Measurements from ENCODE around the gene C19orf44.
"Not testable (repeated sequence)": the region's sequence is repeated elsewhere in the genome, so short reads cannot be mapped to it uniquely, and the experiment has no call there.

The C19orf44 gene

DNA sequence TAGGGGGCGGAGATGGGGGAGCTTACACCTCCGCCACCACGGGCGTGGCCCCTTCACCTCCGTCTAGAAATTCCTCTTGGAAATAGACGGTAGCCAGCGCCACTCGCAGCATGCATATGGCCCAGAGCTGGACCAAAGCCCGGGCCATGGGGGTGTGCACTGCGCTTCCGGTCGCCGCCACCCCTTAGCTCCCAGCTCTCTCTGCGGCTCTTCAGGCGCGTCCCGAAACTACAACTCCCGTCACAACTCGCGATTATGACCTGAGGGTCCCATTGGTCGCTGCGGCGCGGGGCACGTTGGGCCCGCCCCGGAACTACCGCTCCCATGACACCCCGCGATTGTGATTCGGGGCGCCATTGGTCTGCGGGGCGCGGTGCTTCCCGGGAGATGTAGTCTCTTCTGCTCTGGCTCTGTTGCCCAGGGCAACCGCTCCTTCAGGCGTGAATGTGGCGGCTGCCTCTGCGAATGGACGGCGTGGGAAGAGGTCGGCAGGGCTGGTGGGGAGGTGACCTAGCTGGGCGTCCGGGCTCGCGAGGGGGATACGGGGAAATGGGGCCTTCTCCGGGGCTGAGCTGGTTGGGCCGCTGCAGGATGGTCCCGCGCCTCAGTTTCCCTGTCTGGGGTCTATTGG is at the start of gene C19orf44, which contains the start of gene CALR3:
TSS of gene C19orf44 (plus strand) at position 413 of the 631 bp plus-strand sequence. CDS start 4,399 bp downstream, outside the sequence.
TSS of gene CALR3 (minus strand) at position 186 of the 631 bp plus-strand sequence. CDS start at position 148, 38 bp downstream.
- DNase-seq, result peak; percentile 92

DNA sequence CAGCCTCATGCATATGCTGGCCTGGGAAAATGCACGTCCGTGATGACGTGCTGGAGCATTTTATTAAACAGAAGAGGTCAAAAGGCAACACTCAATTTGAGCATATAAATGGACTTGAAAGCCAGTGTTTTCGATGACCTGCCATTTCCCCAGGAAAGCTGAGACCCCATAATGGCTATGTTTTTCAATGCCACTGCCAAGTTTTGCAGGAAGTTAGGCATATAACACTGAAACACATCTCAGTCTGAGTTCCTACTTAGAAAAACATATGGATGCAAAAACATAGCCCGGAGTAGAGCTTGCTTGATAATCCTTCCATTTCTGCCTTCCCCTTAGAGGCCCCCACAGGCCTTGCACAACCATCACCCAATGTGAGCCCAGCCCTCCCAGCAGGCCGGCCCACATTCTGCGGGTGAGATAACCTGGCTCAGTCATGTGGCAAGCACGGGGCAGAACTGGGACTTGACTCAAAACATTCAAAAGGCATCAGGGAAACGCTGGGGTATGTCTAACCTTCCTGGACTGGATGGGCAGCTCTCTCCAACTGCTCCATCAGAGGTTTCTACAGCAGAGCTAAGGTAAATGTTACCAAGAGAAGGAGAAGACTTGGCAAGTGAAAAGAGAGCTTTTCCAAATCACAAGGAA is 49.3 kb upstream of the C19orf44 start:
- DNase-seq, result no peak

DNA sequence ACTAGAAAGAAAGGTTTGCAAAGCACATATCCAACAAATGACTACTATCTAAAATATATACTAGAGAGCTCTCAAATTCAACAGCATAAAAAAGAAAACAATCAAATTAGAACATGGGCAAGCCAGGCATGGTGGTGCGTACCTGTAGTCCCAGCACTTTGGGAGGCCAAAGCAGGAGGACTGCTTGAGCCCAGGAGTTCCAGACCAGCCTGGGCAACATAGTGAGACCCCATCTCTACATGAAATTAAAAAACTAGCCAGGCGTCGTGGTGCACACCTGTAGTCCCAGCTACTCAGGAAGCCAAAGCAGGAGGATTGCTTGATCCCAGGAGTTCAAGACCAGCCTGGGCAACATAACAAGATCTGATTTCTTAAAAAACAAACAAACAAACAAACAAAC is 47.3 kb upstream of the C19orf44 start:
- not testable (repeated sequence) for DNase-seq

DNA sequence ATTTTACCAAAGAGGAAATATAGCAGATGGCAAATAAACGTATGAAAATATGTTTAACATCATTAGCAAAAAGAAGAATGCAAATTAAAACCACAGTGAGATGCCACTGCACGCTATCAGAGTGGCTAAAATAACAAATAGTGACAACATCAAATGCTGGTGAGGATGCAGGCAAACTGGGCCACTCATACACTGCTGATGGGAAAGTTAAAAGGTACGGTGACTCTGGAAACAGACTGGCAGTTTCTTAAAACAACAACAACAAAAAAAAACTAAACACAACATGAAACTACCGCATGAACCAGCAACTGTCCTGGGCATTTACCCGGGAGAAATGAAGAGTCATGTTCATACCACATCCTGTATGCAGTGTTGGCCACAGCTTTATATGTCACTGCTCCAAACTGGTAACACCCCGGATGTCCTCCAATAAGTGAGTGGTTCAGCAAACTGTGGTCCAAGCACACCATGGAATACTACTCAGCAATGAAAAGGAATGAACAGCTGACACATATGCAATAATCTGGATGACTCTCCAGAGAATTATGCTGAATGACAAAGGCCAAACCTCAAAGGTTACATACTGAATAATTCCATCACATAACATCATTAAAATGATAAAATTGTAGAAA is 46.7 kb upstream of the C19orf44 start:
- no peak for DNase-seq

DNA sequence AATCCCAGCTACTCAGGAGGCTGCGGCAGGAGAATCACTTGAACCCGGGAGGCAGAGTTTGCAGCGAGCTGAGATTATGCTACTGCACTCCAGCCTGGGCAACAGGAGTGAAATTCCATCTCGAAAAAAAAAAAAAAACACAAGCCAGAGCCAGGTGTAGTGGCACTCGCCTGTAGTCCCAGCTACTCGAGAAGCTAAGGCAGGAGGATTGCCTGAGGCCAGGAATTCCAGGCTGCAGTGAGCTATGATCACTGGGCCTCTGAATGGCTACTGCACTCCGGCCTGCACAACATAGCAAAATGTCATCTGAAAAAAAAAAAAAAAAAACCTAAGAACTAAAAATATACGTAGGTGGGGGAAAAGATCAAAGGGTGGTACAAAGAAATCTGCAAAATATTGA is 43.9 kb upstream of the C19orf44 start:
- no peak for DNase-seq

DNA sequence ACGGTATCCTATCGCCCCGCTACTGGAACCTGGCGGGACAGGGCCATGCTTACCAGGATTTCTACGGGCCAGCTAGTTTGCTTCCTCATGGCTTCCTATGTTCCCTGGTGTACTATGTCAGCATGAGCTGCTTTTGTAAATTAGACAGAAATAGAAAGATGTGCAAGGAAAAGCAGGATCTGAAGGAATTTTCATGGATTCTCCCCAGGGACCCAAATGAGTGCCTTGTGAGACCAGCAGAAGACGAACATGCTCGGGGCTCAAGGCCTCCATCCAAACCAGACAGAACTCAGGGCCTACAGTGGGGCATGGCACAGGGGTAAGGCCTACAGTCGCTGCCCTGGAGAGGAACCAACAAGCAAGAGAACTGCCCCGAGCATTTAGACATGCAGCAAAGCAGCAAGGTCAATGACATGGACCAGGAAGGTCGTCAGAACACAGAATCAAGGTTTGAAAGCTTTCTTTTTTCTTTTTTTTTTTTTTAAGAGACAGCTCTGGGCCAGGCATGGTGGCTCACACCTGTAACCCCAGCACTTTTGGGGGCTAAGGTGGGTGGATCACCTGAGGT is 41.8 kb upstream of the C19orf44 start:
- no peak for DNase-seq

DNA sequence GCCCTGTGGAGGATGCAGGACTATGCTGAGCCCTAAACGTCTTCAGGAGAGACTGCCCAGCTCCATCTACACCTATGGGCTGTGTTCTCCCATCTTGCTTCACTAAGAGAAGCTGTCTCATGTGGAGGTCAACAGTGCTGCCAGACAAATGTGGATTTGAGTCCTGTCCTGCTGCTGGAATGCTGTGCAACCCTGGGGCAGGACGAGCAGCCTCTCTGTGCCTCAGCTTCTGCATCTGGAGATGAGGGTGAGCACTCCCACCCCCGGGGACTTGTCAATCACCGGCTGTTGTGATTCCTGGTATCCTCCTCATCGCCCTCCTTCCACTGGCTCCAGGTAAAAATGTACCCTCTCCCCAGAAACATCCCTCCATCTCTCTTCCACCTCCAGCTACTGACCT is 40.7 kb upstream of the C19orf44 start:
- DNase-seq, result no peak

DNA sequence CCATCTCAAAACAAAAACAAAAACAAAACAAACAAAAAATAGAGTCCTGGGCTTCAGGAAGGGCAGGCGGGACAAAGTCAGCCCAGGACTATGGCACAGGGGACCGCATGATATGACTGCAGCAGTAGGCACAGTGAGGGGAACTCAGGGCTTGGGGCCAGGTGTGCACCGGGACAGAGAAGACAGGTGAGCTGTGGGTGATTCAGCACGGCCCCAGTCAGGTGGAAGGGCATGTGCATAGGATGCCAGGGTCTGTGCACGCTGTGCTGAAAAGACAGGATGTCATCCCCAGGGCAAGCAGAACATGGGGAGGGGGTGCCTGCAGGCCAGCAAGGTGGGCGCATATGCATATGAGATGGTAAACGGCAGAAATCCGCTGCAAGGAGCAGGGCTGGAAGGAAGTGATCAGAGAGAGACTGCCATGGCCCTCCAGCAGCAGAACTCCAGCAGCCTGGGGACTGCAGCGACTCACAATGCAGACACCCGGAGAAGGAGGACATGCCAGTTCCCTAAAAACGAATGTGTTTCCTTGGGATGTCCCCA is 39.5 kb upstream of the C19orf44 start:
- DNase-seq, result no peak

DNA sequence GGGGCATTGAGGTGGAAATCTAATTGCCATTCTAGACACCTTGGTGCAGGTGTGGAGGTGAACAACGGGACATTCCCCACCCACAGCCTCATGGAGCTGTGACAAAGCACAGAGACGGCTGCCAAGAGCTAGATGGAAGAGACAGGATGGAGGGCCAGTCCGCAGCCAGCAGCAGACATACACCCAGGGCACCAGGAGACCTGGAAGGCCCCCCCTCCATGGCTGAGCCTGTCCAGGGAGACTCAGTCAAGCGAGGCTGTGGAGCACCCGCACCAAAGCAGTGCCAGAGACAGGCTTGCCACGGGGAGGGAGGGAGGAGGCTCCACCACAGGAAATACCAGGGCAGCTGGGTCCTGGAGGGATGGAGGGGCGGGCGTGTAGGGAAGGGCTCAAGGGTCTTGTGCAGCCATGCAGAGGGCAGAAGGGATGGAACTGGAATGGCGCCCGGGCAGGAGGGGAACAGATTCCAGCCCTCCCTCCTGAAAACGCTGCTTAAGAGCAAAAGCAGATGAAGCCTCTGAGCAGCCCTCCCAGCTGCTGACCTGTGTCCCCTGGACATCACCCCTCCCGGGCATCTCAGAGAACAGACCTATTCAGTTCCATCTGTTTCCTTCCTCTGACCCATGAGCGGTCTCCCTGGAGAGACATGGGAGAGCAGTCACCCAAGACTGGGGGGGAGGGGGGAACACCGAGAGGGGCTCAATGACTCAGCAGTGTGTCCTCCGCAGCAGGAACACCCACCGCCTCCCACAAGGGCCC is 38.8 kb upstream of the C19orf44 start:
- DNase-seq, result no peak

DNA sequence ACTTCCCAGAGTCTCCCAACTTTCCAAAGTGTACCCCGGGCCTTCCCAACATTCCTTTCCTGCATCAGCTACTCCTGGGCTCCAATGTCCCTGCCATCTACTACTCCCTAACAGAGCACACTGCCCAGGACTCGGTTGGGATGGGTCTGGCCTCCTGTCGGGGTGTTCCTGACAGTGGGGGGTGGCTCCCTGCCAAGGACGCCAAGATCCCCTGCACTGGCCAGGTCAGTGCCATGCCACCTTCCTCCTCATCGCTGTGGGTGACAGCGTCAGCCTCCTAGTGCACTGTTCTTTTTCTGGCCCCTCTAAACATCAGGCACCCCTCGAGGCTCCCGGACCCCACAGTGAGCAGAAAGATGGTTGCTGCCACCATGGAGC is 38.3 kb upstream of the C19orf44 start:
- DNase-seq, result no peak

DNA sequence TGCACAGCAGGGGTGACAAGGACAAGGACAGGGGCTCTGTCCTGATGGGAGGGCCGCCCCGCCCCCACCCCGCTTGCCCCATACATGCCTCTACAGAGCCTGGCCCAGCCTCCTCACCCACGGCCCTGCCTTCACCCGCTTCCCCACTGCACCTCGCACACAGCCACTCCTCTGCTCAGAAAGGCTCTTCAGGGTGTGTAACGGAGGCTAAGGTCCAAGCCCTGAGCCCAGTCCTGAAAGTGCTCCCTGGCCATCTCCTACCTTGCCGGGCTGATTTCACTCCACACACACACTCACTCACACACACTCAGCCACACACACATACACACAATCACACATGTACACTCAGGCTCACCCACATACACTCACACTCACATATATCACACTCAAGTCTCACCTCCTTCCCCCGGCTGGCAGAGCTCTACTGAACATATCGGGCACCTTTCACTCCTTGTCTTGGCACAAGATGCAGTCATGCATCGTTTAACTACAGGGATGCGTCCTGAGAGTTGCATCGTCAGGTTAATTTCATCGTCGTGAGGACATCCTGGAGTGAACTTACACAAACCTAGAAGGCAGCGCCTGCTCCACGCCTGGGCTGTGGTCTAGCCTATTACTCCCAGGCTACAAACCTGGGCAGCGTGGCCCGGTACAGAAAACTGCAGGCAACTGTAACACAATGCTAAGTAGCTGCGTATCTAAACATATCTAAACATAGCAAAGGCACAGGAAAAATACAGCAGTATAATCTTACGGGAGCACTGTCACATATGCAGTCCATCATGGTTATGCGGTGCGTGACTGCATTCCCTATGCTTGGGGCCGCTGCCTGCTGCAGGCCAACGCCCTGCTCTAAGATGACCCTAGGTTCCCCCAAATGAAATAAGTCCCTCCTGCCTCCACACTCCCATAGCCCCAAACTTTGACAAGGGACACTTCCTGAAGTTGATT is 37.5 kb upstream of the C19orf44 start:
- no peak for DNase-seq

DNA sequence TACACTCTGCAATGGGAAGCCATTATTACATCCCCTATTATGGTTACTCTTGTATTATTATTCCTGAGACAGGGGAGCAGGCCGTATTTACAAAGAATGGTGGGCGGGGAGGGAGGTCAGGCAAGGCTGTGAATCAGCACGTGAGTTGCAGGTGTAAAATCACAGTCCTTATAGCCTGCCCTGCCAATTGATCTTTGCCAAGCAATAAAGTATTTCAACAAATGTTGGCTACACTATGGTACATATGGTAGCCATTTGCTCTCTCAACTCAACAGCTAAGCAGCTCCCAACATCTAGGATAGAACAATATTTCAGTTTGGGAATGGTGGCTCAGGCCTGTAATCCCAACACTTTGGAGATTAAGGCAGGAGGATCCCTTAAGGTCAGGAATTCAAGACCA is 36.5 kb upstream of the C19orf44 start:
- no peak for DNase-seq

DNA sequence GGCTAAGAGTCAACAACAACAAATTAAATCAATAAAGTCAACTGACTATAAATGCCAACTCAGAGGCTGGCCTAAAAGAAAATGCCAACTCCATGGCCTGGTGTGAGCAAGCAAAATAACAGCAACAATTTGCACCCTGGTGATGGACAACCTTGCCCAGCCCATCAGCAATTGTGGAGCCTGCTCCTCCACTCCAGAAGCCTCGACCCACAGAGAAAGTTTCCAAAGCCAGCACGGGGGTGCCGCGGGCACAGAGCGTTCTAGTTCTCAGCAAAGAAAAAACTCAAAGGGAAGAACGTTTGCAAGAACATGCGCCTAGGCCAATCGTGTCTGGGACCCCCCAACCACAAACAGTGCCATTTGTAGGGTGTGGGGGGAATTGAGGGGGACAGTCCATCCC is 35.7 kb upstream of the C19orf44 start:
- no peak for DNase-seq

DNA sequence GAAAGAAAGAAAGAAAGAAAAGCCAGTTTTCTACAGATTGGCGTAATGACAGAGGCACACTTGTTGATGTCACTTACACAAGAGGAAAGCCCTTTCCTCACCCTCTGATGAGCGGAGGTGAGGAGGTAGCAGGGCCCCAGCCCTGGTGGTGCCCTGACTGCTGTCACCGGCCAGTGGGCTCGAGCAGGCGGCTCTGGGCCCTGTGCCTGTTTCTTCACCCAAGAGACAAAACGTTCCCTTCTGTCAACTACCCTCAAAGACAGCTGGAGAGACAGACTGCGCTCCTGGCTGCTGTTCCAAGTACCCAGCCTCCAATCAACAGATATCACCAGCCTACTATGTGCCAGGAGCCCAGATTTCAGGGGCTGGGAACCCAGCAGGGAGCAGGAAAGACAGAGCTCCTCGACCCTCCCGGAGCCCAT is 34.6 kb upstream of the C19orf44 start:
- no peak for DNase-seq

DNA sequence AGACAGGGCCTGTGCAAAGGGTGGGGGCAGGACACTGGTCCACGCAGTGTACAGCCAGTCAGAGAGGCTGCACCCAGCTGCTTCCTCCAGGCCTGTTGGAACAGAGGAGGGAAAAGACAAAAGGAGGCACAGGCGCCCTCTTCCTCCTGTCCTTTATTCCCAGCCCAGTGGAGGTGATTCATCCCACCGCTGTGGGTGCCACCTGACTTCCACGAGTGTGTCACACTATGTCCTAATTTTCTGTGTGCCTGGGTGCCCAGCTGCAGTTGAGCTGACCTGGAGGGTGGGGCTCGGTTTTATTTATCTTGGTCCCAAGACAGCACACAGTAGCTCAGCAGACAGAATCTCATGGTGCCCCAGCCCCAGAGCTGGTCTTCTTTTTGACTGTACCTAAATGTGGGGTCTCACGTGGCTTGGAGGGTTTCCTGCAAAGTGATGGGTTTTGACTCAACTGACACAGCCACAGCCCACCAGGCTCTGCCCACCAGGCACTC is 33.4 kb upstream of the C19orf44 start:
- DNase-seq, result no peak

DNA sequence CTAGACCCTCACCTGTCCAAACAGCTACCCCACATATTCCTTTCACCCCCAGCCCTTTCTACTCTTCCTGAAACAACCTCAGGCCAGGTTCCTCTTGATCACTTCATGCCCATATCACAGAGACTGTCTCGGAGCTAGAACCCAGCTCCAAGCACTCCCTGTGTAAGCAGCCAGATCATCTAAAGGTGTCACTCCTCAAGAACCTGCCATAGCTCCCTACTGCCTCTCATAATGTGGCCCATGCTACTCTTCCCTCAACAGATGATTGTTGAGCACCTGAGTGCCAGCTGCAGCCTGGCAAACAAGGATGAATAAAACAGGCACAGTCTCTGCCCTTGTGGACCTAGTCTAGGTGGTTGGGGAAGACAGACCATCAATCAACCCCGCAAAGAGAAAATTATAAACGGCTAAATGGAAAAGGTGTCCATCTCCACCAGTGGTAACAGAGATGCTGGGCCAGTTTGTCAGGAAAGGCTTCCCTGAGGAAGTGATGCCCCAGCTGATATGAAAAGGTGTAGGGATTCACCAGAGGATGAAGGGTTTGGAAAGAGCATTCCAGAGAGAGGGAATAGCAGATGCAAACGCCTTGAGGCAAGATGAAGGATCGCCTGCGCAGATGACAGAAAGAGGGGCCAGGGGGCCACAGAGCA is 32.7 kb upstream of the C19orf44 start:
- DNase-seq, result no peak

DNA sequence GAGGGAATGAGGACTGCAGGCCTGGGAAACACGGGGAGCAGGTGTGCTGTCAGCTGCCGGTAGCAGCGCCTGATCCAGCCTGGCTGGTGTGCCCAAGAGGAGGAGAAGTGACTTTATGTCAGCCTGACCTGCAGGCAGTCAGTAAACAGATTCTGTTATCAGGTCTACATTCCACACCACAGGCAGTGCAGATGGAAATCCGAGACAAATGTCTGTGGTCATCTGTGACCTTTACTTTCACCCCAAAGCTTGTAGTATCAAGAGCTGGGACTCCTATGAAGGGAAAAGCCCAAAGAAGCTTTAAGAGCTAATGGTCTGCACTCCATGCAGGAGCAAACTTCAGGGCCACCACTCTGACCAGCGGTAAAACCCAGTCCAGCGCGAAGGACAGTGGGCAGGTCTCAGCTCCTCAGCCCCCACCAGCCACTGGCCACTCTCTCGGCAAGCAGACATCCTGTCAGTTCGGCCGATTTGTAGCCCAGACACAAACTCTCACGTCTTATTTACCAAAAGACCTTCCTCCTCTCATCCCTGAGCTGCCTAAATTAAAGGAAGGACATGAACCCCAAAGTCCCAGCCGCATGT is 32.1 kb upstream of the C19orf44 start:
- no peak for DNase-seq

DNA sequence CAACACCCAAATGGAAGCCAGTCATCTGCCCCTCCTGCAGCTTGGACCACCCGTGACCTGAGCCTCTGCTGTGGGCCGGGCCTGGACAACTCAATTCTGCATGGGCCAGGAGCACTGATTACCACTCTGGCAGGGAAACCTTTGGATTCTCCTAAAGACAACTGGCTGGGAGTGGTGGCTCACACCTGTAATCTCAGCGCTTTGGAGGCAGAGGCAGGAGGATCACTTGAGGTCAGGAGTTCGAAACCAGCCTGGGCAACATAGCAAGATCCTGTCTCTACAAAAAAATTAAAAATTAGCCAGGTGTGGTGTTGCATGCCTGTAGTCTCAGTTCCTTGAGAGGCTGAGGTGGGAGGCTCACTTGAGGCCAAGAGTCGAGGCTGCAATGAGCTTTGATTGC is 31.0 kb upstream of the C19orf44 start:
- no peak for DNase-seq

DNA sequence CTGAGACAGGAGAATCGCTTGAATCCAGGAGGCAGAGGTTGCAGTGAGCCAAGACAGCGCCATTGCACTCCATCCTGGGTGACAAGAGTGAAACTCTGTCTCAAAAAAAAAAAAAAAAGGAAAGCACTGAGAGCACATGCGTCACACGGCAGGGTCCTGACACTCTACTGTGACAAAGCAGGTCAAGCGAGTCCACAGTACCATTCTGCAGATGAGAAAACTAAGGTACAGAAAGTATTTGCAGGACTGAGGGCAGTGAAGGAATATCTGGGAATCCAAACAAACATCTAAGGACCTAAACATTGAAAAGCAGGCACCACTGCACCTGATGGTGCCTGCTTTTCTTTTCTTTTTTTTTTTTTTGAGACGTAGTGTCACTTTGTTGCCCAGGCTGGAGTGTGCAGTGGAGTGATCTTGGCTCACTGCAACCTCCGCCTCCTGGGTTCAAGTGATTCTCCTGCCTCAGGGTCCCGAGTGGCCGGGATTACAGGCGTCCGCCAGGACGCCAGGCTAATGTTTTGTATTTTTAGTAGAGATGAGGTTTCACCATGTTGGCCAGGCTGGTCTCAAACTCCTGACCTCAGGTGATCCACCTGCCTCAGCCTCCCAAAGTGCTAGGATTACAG is 29.3 kb upstream of the C19orf44 start:
- not testable (repeated sequence) for DNase-seq

DNA sequence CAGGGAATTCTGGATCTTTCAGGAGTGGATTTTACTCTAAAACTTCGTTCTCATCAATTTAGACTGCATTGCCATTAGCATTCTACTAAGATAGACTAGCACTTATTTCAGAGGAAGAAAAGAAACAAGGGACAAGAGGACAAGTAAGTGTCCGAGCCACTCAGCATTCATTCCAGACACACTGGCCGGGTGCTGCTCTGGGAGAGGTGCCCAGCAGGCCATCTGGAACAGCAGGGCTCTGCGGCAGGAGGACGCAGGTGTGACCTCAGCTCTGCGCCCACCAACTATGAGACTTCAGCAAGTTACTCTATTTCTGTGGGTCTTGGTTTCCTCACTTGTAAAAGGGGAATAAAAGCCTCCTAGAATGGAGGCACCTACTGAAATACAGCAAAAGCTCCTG is 28.6 kb upstream of the C19orf44 start:
- no peak for DNase-seq
